Endodermal cell (in vitro differentiated cells): ENCODE results near the gene MRPL51. TPM values are rescaled to one million over a fixed set of nuclear protein-coding genes. Genes with fewer than 3 reads are reported as not detected.
"Not testable (repeated sequence)": the region's sequence is repeated elsewhere in the genome, so short reads cannot be mapped to it uniquely, and the experiment has no call there.

Experiments used
- DNase-seq: peaks from one replicate; pipeline ENCODE4 v3.0.0-alpha.2; 2017
- H3K27ac ChIP-seq: 2 replicates; pipeline ENCODE4 v1.5.1; 2013; ENCODE audit warnings: mild to moderate bottlenecking, low read depth, low read length, moderate library complexity
- H3K27me3 ChIP-seq: 2 replicates; pipeline ENCODE4 v1.6.1; 2013; ENCODE audit warnings: mild to moderate bottlenecking, low read length, moderate library complexity; ENCODE audit not compliant: insufficient read depth, control insufficient read depth, poor library complexity, severe bottlenecking
- H3K36me3 ChIP-seq: 2 replicates; pipeline ENCODE4 v1.7.0; 2013; ENCODE audit warnings: mild to moderate bottlenecking, low read length, moderate library complexity; ENCODE audit not compliant: control insufficient read depth, insufficient read depth
- H3K4me1 ChIP-seq: one replicate; pipeline ENCODE4 v1.7.0; 2013; ENCODE audit warnings: low read length; ENCODE audit not compliant: control insufficient read depth, insufficient read depth
- H3K4me3 ChIP-seq: 2 replicates; pipeline ENCODE4 v1.5.1; 2013; ENCODE audit warnings: mild to moderate bottlenecking, low read length, moderate library complexity
- H3K9ac ChIP-seq: 2 replicates; pipeline ENCODE4 v1.6.1; 2013; ENCODE audit warnings: mild to moderate bottlenecking, low read length, moderate library complexity; ENCODE audit not compliant: poor library complexity, severe bottlenecking; ENCODE audit errors: extremely low read depth
- H3K9me3 ChIP-seq: 2 replicates; pipeline ENCODE4 v1.6.1; 2013; ENCODE audit warnings: mild to moderate bottlenecking, low read length, moderate library complexity; ENCODE audit not compliant: control insufficient read depth
- H3K27ac Mint-ChIP-seq: 2 replicates; pipeline ENCODE4 v1.8.0; 2020; ENCODE audit warnings: mixed read lengths
- H3K27me3 Mint-ChIP-seq: 2 replicates; pipeline ENCODE4 v1.8.0; 2021; ENCODE audit warnings: mild to moderate bottlenecking, mixed read lengths; ENCODE audit not compliant: insufficient read depth
- H3K36me3 Mint-ChIP-seq: 2 replicates; pipeline ENCODE4 v1.8.0; 2020; ENCODE audit warnings: low read depth, mixed read lengths
- H3K4me1 Mint-ChIP-seq: 2 replicates; pipeline ENCODE4 v1.8.0; 2020; ENCODE audit warnings: mixed read lengths
- H3K4me3 Mint-ChIP-seq: 2 replicates; pipeline ENCODE4 v1.8.0; 2020; ENCODE audit warnings: mild to moderate bottlenecking, moderate library complexity, mixed read lengths
- H3K9me3 Mint-ChIP-seq: 2 replicates; pipeline ENCODE4 v1.8.0; 2020; ENCODE audit warnings: mild to moderate bottlenecking, mixed read lengths
- WGBS, 2 experiments: methylation state at CpG; one replicate each; pipeline versions ENCODE4 v1.1.5 to v1.1.7; 2013; ENCODE audit warnings: missing lambda C conversion rate in 2 of 2, mixed read lengths in 1 of 2; ENCODE audit not compliant: insufficient coverage in 1 of 2, insufficient read length in 1 of 2; 5-methylcytosine and 5-hydroxymethylcytosine counted together
- total RNA-seq, 2 donors: library from RNA; stranded (reverse); fragmentation: NEBNext Ultra II Directional in 1 of 2; extraction: Animal tissue kit (Norgen Biotek cat#: 25700) in 1 of 2; gene quantifications; 2 replicates in 1 of 2; 3 replicates in 1 of 2; pipeline ENCODE4 v1.2.1, GENCODE V29; 2021
- TF ChIP-seq, protein P1 (sequence below): fragments of 200-600 bp; sonication (generic); conservative IDR thresholded peaks from 2 replicates; pipeline ENCODE4 v1.5.0; 2021; ENCODE audit warnings: antibody characterized with exemption, mild to moderate bottlenecking

The MRPL51 gene
- total RNA-seq, 2 donors from 2014 or later, result 196 to 450 TPM

GRCh38 chr12:6476489-6476888 lies 16.6 kb downstream of the MRPL51 start:
- no peaks in the 10 kb centered on the region for H3K36me3 ChIP-seq
- Mint-ChIP-seq H3K4me3 (no peak overlapping the region), H3K27ac (no peak overlapping the region), H3K36me3 (no peaks in the 10 kb centered on the region), H3K9me3 (peaks cover 28% of the 10 kb centered on the region), H3K4me1 (peaks cover 3% of the 10 kb centered on the region), H3K27me3 (peaks cover 43% of the 10 kb centered on the region)
- TF ChIP-seq, protein P1, sequence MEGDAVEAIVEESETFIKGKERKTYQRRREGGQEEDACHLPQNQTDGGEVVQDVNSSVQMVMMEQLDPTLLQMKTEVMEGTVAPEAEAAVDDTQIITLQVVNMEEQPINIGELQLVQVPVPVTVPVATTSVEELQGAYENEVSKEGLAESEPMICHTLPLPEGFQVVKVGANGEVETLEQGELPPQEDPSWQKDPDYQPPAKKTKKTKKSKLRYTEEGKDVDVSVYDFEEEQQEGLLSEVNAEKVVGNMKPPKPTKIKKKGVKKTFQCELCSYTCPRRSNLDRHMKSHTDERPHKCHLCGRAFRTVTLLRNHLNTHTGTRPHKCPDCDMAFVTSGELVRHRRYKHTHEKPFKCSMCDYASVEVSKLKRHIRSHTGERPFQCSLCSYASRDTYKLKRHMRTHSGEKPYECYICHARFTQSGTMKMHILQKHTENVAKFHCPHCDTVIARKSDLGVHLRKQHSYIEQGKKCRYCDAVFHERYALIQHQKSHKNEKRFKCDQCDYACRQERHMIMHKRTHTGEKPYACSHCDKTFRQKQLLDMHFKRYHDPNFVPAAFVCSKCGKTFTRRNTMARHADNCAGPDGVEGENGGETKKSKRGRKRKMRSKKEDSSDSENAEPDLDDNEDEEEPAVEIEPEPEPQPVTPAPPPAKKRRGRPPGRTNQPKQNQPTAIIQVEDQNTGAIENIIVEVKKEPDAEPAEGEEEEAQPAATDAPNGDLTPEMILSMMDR, result no peak
- no peak for DNase-seq
- H3K27ac ChIP-seq, result no peak overlapping the region
- WGBS, 2 experiments, result 89 to 94% methylated on average over 3 of the region's 3 CpGs
- H3K4me1 ChIP-seq, result no peaks in the 10 kb centered on the region
- no peak overlapping the region for H3K4me3 ChIP-seq
- no peak overlapping the region for H3K9ac ChIP-seq
- no peaks in the 10 kb centered on the region for H3K27me3 ChIP-seq
- H3K9me3 ChIP-seq, result peaks cover 8% of the 10 kb centered on the region

DNA sequence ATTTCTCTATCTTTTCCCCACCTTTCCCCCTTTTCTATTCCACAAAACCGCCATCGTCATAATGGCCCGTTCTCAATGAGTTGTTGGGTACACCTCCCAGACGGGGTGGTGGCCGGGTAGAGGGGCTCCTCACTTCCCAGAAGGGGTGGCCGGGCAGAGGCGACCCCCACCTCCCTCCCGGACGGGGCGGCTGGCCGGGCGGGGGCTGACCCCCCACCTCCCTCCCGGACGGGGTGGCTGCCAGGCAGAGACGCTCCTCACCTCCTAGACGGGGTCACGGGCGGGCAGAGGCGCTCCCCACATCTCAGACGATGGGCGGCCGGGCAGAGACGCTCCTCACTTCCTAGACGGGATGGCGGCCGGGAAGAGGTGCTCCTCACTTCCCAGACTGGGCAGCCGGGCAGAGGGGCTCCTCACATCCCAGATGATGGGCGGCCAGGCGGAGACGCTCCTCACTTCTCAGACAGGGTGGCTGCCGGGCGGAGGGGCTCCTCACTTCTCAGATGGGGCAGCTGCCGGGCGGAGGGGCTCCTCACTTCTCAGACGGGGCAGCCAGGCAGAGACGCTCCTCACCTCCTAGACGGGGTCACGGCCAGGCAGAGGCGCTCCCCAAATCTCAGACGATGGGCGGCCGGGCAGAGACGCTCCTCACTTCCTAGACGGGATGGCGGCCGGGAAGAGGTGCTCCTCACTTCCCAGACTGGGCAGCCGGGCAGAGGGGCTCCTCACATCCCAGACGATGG lies 17.7 kb downstream of the MRPL51 start:
- H3K9ac ChIP-seq, H3K27ac ChIP-seq, H3K27me3 ChIP-seq, H3K36me3 Mint-ChIP-seq, H3K4me1 ChIP-seq, H3K4me1 Mint-ChIP-seq, DNase-seq, H3K27ac Mint-ChIP-seq, H3K4me3 ChIP-seq, H3K36me3 ChIP-seq, H3K9me3 ChIP-seq, H3K4me3 Mint-ChIP-seq: not testable (repeated sequence)
- H3K27me3 Mint-ChIP-seq, result peaks cover 43% of the 10 kb centered on the region
- 86 to 95% methylated on average over 4 to 38 of the region's 48 CpGs for whole genome bisulfite sequencing, 2 experiments
- H3K9me3 Mint-ChIP-seq, result peaks cover 28% of the 10 kb centered on the region

GRCh38 chr12:6472491-6472890 lies 20.6 kb downstream of the MRPL51 start:
- peaks cover 23% of the 10 kb centered on the region for H3K27me3 Mint-ChIP-seq

More at GRCh38 chr12:6472491-6472890, 20.6 kb downstream of the MRPL51 start:
- Mint-ChIP-seq H3K4me3 (no peak overlapping the region), H3K27ac (no peak overlapping the region), H3K9me3 (peaks cover 25% of the 10 kb centered on the region), H3K4me1 (peaks cover 18% of the 10 kb centered on the region), H3K36me3 (peaks cover 7% of the 10 kb centered on the region)
- whole genome bisulfite sequencing, 2 experiments, result 95 to 97% methylated on average over 10 to 11 of the region's 11 CpGs
- H3K9ac ChIP-seq, result no peak overlapping the region
- TF ChIP-seq, protein P1, result no peak
- H3K36me3 ChIP-seq, result no peaks in the 10 kb centered on the region
- H3K27me3 ChIP-seq, result no peaks in the 10 kb centered on the region
- no peaks in the 10 kb centered on the region for H3K4me1 ChIP-seq
- no peak overlapping the region for H3K4me3 ChIP-seq
- H3K27ac ChIP-seq, result no peak overlapping the region
- DNase-seq, result no peak
- H3K9me3 ChIP-seq, result peaks cover 8% of the 10 kb centered on the region
